NCI-H446 (cell line): ENCODE measurements around the gene CXXC5.

Experiments used
- DNase-seq, 2 experiments: peaks; one replicate each; lab custom pipeline; 2025; lab: John Stamatoyannopoulos, UW

Gene CXXC5

DNA sequence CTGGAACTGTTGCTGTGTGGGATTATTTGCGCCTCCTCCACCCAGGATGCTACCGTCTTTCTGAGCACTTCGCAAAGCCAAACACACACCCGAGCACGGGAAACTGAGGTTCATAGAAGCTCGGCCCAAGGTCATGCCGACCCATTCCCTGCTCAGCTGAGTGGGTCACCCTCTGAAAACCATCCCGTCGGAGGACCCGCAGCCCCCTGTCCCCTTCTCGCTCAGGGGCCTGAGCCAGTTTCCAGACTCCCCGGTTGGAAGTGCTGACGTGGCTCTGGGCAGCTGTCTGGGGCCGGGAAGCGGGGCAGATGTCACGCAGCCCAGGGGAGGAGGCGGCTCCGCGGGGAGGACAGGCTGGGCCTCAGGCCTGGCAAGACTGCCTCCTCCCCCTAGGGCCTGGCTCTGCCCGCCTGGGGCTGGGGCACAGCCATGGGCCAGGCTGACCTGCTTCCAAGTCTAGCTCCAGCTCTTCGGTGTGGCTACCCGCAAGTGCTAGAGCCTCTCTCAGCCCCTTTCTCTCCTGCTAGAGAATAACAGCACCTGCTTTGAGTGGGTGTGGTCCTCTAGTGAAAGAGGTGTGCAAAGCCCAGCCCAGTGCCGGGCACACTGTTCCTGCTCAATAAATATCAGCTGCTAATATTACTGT lies 9.9 kb upstream of the CXXC5 start:
- peak; percentile 61 to 82 for DNase-seq

DNA sequence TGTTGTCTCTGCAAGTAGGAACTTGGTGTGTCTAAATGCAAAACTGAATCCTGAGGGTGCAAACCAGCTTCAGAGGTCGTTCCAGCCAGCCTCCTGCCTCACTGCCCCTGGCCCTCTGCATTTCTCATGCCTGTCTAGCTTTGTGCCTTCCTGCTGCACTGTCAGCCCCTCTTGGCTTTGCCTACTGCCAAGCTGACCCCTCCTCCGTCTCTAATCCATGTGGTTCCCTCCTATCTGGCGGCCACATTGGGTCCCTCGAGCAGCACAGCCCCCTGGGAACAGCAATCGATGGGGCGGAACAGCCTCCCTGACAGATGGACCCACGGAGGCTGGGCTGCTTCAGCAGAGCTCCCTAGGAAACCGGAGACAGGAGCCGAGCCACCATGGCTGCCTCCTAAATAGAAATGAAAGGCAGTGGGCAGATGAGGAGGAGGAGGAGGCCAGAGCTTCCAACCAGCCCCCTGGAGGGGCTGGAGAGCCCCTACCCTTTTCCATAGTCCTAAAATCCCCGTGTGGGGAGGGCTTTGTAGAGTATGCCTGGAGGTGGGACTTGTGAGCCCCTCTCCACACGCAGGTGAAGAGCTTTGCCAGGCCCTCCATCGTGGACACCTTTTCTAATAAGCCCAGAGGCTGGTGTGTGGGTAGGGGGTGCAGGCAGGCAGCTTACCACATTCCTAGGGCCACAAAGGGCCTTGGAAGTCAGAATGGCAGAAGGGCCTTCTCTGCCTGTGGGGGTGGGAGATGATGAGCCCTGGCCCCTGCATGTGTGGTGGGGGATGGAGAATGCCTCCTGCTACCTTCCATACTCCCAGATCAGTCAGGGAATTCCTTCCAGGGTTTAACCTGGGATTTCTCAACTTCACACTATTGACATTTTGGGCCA lies 9.2 kb upstream of the CXXC5 start:
- peak; percentile 56 to 77 for DNase-seq

DNA sequence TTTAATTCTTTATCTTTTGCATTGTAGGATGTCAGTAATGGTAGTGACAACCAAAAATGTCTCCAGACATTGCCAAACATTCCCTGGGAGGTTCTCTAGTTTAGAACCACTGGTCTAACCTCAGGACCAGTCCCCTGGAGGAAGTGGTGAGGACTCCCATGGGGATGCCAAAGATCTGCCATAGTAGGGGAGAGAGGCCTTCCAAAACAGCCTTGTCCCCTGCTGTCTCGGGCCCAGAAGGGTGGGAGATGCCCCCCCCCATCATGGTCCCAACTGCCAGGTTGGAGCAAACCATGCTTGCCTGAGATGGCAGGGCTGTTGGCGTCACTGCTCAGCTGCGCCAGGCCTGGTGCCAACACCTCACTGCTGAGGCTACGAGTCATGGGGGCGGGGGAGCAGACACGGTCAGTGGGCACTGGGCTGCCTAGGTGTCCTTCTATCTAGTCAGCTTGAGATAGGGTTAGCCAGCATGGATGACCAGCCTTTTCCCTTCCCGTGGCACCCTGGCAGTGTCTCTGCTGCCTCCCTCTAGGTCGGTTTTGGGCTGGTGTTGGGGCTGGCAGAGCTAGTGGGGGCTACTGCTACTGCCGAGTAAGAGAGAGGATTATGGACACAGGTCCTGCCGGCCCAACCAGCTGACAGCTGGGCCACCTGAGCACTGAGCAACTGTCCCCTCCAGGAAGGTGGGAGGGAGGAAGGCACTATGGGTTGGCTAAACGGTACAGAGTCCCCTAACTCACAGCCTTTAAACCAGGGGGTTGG lies 8.3 kb upstream of the CXXC5 start:
- DNase-seq: peak in 1 of 2 experiments; percentile 47

GRCh38 chr5:139640421-139641115 lies 7.6 kb upstream of the CXXC5 start:
- no peak for DNase-seq

DNA sequence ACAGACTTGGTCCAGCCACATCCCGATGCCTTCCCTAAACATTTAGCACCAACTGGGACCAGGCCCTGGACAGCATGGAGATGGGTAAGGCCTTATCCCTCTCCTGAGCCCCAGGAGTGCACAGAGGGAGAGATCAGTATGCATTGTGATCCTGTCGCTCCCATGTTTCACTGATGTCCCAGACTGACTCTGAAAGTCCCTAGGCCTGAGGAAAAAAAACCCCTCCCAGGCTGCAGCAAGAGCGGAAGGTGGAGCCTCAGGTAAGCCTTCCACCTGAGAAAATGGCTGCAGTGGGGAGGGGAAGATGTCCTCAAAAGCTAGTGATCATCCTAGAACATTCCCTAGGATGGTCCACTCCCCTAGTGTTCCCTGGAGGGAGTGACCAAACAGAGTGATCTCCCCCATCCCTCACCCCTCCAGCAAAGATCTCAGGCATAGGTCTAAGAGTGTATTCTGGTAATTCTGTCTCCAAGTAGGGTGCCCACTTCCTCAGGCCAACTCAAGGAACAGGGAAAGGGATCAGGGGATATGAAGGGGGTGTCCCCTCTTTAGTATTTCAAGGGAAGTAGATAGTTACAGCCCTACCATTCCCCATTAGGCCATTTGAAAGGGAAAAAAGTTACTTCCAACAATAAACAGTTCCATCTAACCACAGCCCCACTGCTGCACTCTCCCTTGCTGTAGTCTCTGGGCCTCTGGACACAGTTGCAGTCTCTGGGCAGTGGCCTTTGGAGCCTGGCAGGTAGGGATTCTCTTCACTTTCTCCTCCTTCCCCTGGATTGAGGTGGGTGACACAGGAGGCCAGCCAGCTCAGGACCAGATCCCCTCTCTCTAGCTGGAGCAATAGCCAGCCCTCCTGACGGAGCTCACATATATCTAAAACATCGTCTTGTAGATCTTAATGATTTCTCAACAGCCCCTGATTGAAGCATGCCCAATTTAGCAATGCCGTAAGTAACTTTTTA lies 6.8 kb upstream of the CXXC5 start:
- DNase-seq: no peak

GRCh38 chr5:139642213-139642612 lies 5.9 kb upstream of the CXXC5 start:
- no peak for DNase-seq

DNA sequence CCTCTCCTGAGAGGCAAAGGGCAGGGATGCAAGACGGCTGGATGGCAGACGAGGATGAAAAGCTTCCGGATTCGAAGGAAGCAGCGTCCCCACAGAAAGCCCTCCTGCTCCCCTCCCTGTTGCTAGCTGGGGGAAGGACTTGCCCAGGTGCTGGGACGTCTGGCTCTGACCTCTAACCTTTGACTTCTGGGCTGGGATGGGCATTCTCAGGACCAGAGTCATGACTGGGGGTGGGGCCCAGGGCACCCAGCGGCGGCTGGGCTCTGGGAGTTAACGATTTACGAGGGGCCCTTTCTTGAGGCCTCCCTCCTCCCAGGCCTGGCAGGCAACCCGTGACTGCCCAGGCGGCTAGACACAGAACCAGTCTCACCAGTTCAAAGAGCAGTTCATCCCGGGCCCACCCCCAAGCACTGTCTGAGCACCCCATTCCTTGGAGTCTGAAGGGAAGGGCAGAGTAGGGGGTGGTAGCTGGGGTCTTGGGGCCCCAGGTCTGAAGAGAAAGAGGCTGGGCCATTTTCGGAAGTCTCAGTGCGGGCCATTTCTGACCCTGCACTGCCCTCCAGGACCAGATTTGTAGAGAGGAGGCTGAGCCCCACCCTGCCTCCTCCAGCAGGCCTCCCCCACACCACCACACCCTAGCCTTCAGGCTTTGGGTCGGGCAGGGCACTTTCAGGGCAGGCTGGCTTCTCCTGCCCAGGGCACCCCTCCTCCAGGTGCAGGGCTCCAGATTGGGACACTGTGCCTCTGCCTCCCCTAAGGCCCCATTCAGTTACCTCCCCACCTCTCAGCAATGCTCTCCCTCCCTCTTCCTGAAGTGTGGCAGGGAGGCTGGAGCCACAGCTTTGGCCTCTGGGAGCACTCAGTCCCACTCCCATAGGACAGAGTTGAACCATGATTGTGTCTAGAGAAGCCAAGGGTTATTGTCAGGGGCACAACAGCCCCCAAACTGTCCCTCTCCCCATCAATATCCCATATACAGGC lies 5.0 kb upstream of the CXXC5 start:
- no peak for DNase-seq

DNA sequence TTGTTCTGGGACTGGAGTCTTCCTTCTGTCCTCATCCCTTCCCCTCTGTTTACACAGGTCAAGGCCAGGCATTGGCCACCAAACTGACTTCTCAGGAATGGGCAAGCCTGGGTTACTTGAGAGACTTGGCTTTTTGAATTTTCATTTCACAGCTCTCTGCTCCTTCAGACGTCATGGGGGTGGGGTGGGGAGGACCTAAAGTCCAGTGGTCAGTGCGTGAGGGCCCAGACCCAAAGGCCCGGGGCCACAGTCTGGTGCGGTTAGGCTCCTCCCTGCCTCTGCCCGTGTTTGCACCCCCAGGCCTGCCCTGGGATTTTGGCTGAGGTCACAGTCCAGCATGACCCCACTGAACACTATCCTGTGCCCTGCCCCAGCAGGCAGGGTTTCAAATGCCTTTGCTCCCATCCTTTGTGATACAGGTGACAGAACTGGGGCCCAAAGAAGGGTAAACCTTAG lies 4.1 kb upstream of the CXXC5 start:
- DNase-seq: no peak

GRCh38 chr5:139644646-139645429 lies 3.3 kb upstream of the CXXC5 start:
- no peak for DNase-seq

DNA sequence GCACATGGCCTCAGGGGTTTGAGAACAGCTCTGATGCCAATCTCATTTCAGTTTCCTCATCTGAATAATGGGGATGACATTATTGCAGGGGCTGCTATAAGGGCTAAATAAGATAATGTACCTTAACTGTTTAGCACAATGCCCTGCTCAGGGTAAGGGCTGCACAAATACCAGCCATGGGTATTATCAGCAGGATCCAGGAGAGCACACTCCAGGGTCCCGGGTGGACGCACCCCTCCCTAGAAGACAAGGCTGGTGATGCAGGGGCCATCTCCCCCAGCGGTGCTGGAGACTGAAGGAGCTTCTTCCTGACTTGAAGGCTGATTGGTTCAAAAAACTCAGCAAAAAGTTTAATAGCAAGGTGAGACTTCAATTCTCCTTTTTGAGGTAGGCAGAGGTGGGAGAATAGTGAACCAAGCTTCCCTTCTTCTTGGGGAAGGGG lies 2.7 kb upstream of the CXXC5 start:
- DNase-seq: no peak

DNA sequence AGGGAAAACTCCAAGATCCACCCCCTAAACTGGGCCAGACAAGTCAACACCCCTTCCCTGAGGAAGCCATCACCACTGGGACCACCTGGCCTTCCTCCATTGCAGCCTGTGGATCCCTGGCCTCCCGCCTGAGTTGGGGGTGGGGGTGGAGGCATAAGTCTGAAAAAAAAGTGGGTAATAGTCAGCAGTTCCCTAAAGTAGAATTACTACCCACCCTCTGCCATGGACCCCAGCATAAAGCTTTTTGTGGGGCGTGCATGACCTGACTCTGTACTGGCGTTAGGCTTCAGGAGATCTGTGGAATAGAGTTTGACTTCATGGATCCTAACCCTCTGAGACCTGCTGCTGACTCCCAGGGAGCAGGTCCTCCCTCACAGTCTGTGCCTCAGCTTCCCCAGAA lies 2.0 kb upstream of the CXXC5 start:
- DNase-seq: no peak

GRCh38 chr5:139646912-139647505 lies 1.1 kb upstream of the CXXC5 start:
- no peak for DNase-seq

DNA sequence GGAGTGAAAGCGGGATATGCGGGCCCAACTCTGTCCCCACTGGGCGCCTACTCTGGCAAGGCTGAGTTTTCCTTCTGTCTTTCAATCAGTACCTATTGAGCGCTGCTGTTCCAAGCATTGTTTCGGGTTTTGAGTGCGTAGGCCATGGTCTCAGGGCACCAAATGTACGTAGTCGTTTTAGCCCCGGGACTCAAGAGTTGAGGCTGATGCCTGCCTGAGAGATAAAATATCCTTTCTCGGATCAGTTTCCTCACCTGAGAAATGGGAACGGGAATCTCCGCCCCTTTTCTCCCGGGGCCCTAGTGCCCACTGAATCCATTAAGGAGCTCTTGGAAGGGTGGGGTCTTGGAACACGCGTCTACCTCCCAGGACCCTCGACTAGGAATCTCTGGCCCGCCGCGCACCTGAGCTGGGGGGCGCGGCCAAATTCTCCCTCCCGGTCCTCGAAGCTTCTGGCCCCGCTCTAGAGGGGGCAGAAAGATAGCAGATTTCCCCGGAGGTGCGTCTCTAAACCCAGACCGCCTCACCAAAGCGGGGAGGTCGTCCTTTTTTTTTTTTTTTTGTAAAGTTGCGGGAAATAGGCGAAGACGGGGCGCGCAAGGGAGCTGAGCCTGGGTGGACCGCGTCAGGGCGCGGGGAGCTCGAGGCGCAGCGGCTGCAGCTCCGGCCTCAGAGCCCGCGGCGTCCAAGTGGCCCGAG lies 494 bp upstream of the CXXC5 start:
- no peak for DNase-seq

DNA sequence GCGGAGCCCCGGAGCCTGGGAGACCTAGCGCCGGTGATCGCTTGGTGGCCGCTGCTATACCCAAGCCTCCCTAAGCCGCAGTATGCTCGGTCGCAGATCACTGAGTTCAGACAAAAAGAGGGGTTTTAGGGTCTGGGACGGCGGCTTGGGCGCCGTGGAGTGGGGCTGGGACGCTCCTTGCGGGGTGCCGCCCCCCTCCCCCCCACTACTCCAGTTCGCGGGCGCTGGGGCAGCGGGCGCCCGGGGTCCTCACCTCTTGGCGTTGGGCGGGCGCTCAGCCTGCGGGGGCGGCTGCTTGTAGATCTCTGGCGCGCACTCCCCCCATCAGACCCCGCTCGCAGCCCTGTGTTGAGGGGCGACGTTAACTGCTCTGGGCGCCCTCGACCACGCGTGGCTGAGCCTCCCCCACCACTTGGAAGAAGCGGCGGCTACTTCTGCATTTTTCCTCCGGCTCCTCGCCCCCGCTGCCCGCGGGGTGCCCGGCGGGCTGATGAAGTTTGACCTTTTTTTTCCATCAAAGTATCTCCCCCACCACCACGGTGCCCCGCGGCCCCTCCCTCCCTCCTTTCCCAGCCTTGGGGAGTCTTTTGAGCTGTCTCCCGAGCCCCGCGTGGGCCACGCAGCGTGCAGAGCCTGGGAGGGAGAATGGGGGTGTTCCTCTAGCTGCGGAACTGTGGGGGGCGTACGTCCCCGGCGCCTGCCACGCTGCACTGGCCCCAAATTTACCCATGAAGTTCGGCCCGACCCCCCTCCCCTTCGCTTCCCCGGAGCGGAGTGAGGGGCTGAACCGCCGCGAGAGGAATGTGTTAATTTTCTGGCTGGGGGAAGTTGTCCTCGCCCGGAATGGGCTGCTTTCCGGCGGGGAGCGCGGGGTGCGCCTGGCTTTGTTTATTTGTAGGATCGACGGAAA lies 1.2 kb downstream of the CXXC5 start:
- no peak for DNase-seq

- no peak for DNase-seq
These were observed 2.0 kb downstream of the CXXC5 start for GRCh38 chr5:139650031-139650688.

DNA sequence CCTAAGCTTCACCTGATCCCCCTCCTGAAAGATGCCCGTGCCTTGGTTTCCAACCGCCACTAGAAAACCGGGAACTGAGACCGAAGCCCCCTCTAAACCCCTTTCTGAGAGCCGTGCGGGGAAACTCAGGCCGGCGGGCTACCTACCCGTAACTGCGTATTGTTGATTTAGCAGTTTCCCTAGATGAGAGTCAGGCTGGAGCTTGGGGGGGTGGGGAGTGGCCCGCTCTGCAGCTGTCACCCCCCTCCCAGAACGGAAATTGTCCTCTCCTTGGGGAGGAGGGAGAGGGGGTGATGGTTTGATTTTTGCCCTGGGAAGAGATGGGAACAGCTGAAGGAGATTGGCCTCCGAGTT lies 2.5 kb downstream of the CXXC5 start:
- no peak for DNase-seq
